Activated CD8-positive, alpha-beta T cell treated with anti-CD3 and anti-CD28 coated beads for 36 hours (primary cell): ENCODE data around the gene WNT3. TPM values are rescaled to one million over a fixed set of nuclear protein-coding genes. Genes with fewer than 3 reads are reported as not detected.

Source experiments
- ATAC-seq: fragments of 200-7000 bp; cut with Tn5 transposase; one replicate; pipeline ENCODE4 v1.10.0; 2021; ENCODE audit warnings: mild to moderate bottlenecking, moderate library complexity
- CTCF ChIA-PET: fragments of 350-600 bp; sonication (Branson Sonifier 250); formaldehyde crosslinking; loops from one replicate; lab custom pipeline; 2021; ENCODE audit warnings: antibody characterized with exemption; lab: Charles Lee
- POLR2A ChIA-PET: fragments of 350-600 bp; sonication (Branson Sonifier 250); formaldehyde crosslinking; loops from one replicate; lab custom pipeline; 2021; ENCODE audit warnings: antibody characterized with exemption; lab: Charles Lee
- DNase-seq: peaks from one replicate; pipeline ENCODE4 v3.0.0-alpha.2; 2020
- H3K27ac Mint-ChIP-seq: one replicate; pipeline ENCODE4 v1.8.0; 2021; ENCODE audit warnings: mild to moderate bottlenecking, mixed read lengths
- H3K27me3 Mint-ChIP-seq: one replicate; pipeline ENCODE4 v1.8.0; 2021; ENCODE audit warnings: mixed read lengths
- H3K36me3 Mint-ChIP-seq: one replicate; pipeline ENCODE4 v1.8.0; 2021; ENCODE audit warnings: low read depth, mixed read lengths
- H3K4me1 Mint-ChIP-seq: one replicate; pipeline ENCODE4 v1.8.0; 2021; ENCODE audit warnings: low read depth, mixed read lengths
- H3K4me3 Mint-ChIP-seq: one replicate; pipeline ENCODE4 v1.8.0; 2021; ENCODE audit warnings: mild to moderate bottlenecking, moderate library complexity, mixed read lengths
- H3K9me3 Mint-ChIP-seq: one replicate; pipeline ENCODE4 v1.8.0; 2021; ENCODE audit warnings: mixed read lengths
- intact Hi-C: fragments of 100-400 bp; cut with micrococcal nuclease; formaldehyde crosslinking; loops from one replicate; pipeline ENCODE4 v1.10.0; 2022
- total RNA-seq, 2 experiments: library from RNA; stranded (reverse); gene quantifications; one replicate each; pipeline ENCODE4 v1.2.3, GENCODE V29; 2021
- TF ChIP-seq, protein P1 (sequence below): fragments of 200-600 bp; IDR thresholded peaks from one replicate; pipeline ENCODE4 v1.8.0; 2022; ENCODE audit warnings: antibody characterized with exemption, mild to moderate bottlenecking

Gene WNT3
- total RNA-seq, 2 experiments from 2014 or later, result 0.09 TPM; not detected in 1

DNA sequence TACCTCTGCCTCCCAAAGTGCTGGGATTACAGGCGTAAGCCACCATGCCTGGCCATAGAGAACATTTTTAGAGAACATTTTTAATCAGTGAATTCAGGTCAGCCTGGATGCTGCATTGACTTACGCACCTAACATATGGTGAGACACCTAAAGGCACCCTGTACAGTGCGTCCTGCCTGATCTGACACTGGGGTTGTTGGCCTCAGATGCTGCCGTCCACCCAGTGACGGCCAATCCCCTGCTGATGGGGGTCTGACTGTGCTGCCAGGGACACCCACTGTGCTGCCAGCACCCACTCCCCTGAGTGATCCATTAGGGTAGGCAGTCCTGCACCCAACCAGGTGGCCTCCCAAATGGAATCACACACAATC is 38.5 kb downstream of the WNT3 start:
- H3K9me3 Mint-ChIP-seq, result no peaks in the 10 kb centered on the region
- H3K36me3 Mint-ChIP-seq, result no peaks in the 10 kb centered on the region
- peaks cover 7% of the 10 kb centered on the region for H3K27me3 Mint-ChIP-seq
- intact Hi-C loops, result no loop called here
- ChIA-PET CTCF (no interaction called here), POLR2A (no interaction called here)
- no peak for ATAC-seq
- TF ChIP-seq, protein P1, sequence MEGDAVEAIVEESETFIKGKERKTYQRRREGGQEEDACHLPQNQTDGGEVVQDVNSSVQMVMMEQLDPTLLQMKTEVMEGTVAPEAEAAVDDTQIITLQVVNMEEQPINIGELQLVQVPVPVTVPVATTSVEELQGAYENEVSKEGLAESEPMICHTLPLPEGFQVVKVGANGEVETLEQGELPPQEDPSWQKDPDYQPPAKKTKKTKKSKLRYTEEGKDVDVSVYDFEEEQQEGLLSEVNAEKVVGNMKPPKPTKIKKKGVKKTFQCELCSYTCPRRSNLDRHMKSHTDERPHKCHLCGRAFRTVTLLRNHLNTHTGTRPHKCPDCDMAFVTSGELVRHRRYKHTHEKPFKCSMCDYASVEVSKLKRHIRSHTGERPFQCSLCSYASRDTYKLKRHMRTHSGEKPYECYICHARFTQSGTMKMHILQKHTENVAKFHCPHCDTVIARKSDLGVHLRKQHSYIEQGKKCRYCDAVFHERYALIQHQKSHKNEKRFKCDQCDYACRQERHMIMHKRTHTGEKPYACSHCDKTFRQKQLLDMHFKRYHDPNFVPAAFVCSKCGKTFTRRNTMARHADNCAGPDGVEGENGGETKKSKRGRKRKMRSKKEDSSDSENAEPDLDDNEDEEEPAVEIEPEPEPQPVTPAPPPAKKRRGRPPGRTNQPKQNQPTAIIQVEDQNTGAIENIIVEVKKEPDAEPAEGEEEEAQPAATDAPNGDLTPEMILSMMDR, result no peak
- no peak overlapping the region for H3K27ac Mint-ChIP-seq
- no peaks in the 10 kb centered on the region for H3K4me1 Mint-ChIP-seq
- DNase-seq, result no peak
- H3K4me3 Mint-ChIP-seq, result no peak overlapping the region

DNA sequence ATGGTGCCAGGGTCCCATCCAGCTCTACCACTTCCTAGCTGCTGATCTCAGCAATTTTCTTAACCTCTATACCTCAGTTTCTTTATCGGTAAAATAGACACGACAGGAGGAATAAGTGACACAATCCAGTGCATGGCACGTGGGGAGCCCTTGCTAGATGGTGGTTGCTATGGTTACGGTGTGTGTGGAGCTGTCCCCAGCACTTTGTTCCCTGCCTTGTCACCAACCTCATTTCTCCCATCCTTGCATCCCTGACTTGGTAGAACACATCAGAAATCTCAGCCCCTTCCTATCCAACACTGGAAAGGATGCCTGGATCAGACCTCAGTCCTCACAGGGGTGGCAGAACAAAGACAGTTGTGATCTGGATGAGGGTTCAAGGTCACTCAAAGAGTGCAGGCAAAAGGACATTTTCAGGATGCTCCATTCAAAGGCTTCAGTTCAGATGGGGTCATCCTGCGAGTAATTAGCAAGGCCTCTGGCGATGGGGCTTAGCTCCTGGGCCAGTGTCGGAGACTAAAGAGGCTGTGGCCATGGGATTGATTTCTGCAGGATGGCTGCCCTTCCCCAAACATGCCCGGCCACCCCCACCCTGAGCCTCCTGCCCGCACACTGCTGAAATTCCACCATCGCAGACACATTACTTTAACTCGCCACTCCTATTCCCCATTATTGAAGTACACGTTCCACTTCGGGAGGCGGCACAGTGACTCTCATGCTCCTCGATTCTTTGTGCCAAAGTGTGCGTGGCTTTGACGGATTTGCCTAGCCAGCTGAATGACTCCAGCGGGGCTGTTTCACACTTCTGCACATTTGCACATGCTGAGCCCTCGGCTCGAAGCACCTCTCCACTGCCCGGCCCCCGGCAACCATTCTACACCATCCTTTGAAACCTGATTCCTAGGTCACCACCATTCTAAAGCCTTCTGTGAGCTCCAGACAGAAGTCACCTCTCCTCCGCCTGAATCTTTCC is 40.3 kb downstream of the WNT3 start:
- no peak overlapping the region for H3K4me3 Mint-ChIP-seq
- intact Hi-C loops, result no loop called here
- no peaks in the 10 kb centered on the region for H3K36me3 Mint-ChIP-seq
- DNase-seq (no peak), ATAC-seq (no peak)
- peaks cover 19% of the 10 kb centered on the region for H3K27me3 Mint-ChIP-seq
- TF ChIP-seq, protein P1, result no peak
- no peak overlapping the region for H3K27ac Mint-ChIP-seq
- no peaks in the 10 kb centered on the region for H3K9me3 Mint-ChIP-seq
- ChIA-PET POLR2A (no interaction called here), CTCF (no interaction called here)
- H3K4me1 Mint-ChIP-seq, result no peaks in the 10 kb centered on the region

DNA sequence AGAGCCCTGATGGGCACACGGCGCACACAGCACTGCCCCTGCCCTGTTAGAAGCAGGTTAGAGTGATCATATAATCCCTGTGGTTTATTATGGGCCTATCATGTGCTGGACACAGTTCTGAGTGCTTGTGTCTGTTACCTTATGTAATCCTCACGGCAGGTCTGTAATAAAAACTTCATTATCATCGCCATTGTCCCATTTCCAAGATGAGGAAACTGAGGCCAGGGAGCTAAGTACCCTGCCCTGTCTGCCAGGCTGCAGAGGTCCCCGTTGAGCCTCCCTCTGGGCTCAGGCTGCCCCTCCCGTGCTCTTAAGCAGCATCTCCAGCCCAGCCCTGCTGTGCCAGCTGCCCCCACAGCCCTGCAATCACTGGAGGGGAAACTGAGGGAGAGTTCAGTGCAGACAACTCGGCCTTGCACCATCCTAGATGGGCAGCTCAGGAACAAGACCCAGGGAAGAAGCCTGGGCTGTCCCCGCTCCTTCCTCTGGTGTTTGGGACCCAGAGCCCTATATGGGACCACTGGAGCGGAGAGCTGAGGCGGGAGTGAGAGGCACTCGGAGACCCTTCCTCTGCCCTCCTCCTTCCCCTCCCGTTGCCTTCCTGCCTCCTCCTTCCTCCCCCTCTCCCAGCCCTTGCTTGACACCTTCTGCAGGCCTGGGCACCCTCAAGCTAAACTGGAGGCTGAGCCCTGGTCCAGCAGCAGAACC is 42.0 kb downstream of the WNT3 start:
- H3K4me3 Mint-ChIP-seq, result no peak overlapping the region
- TF ChIP-seq, protein P1, result no peak
- ATAC-seq, result no peak
- intact Hi-C loops, result no loop called here
- no peak for DNase-seq
- H3K9me3 Mint-ChIP-seq, result no peaks in the 10 kb centered on the region
- peaks cover 7% of the 10 kb centered on the region for H3K4me1 Mint-ChIP-seq
- H3K27ac Mint-ChIP-seq, result no peak overlapping the region
- H3K36me3 Mint-ChIP-seq, result no peaks in the 10 kb centered on the region
- ChIA-PET POLR2A (no interaction called here), CTCF (no interaction called here)
- peaks cover 30% of the 10 kb centered on the region for H3K27me3 Mint-ChIP-seq

DNA sequence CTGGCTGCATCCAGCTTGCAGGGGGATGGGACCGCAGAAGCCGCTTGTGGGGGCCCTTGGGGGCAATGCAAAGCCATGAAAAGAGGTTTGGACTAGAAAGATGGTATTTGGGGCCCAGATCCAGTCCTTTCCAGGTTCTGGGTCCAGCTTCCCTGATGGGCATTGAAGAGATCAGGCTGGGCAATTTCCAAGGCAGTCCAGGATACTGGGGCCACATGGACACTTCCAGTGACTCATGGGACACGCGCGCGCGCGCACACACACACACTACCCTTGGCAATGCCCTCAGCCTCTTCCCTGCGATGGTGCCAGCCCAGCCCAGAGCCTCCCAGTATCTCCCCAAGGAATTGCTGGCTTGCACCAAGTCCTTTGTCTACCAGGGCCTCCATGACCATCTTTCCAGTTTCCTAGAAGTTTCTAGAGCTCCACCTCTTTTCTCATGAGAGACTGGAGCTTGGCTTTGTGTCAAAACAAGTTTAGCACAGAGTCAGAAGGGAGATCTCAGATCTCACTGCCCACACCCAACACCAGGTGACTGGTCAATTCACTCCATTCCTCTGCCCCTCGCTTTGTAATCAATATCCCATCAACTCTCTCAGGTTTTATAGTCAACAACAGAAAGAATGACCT is 44.3 kb downstream of the WNT3 start:
- CTCF ChIA-PET, result no interaction called here
- DNase-seq, result no peak
- intact Hi-C loops, result no loop called here
- Mint-ChIP-seq H3K4me1 (peaks cover 19% of the 10 kb centered on the region), H3K36me3 (no peaks in the 10 kb centered on the region), H3K9me3 (no peaks in the 10 kb centered on the region), H3K4me3 (no peak overlapping the region), H3K27ac (no peak overlapping the region), H3K27me3 (peaks cover 40% of the 10 kb centered on the region)
- POLR2A ChIA-PET, result no interaction called here
- no peak for ATAC-seq
- TF ChIP-seq, protein P1, result no peak
